Heart left ventricle (tissue), 16 donors: ENCODE results near the gene PRR14L. TPM values are rescaled to one million over a fixed set of nuclear protein-coding genes. Genes with fewer than 3 reads are reported as not detected.

Experiments used
- ATAC-seq, 4 donors: fragments of 200-7000 bp; cut with Tn5 transposase; one replicate each; pipeline ENCODE4 v1.9.1; 2020 to 2022; ENCODE audit warnings: moderate library complexity in 4 of 4, mild to moderate bottlenecking in 3 of 4, moderate number of reproducible peaks in 1 of 4
- DNase-seq, 5 donors: peaks; one replicate each; pipeline ENCODE4 v3.0.0-alpha.2; 2020
- H3K27ac ChIP-seq, 12 donors: fragments of 200-600 bp; sonication (generic) in 4 of 12; one replicate each; pipeline versions ENCODE4 v1.5.0 to v1.8.0; 2016 to 2022; ENCODE audit warnings: mild to moderate bottlenecking in 2 of 12
- H3K27me3 ChIP-seq, 9 donors: fragments of 200-600 bp; sonication (generic) in 2 of 9; one replicate each; pipeline versions ENCODE4 v1.5.1 to v1.8.0; 2016 to 2022; ENCODE audit warnings: mild to moderate bottlenecking in 3 of 9
- H3K36me3 ChIP-seq, 9 donors: fragments of 200-600 bp; sonication (generic) in 2 of 9; one replicate each; pipeline versions ENCODE4 v1.5.0 to v1.8.0; 2018 to 2022; ENCODE audit warnings: mild to moderate bottlenecking in 2 of 9
- H3K4me1 ChIP-seq, 12 donors: fragments of 200-600 bp; sonication (generic) in 4 of 12; one replicate each; pipeline versions ENCODE4 v1.5.0 to v1.8.0; 2016 to 2022; ENCODE audit warnings: mild to moderate bottlenecking in 3 of 12
- H3K4me3 ChIP-seq, 12 donors: fragments of 200-600 bp; sonication (generic) in 4 of 12; one replicate each; pipeline versions ENCODE4 v1.5.0 to v1.8.0; 2017 to 2022; ENCODE audit warnings: mild to moderate bottlenecking in 9 of 12, moderate library complexity in 4 of 12
- H3K9me3 ChIP-seq, 12 donors: fragments of 200-600 bp; sonication (generic) in 4 of 12; one replicate each; pipeline versions ENCODE4 v1.5.0 to v1.8.0; 2016 to 2022; ENCODE audit warnings: mild to moderate bottlenecking in 1 of 12
- POLR2A ChIP-seq, 2 donors: fragments of 450-650 bp; IDR thresholded peaks; one replicate each; pipeline ENCODE4 v1.6.1; 2017; ENCODE audit warnings: antibody characterized with exemption in 2 of 2, mild to moderate bottlenecking in 2 of 2, moderate library complexity in 2 of 2
- WGBS, 4 donors: extraction: QIAGEN DNeasy Blood & Tissue Kit in 2 of 4; methylation state at CpG; one replicate each; pipeline versions ENCODE4 v1.1.5 to v1.1.7; 2013 to 2018; 5-methylcytosine and 5-hydroxymethylcytosine counted together
- intact Hi-C, 10 donors: fragments of 100-400 bp; cut with DNase I; formaldehyde crosslinking; loops; one replicate each; pipeline versions ENCODE4 v1.11.1 to v1.14.2; 2022
- polyA plus RNA-seq, 2 donors: library from polyadenylated mRNA; stranded (reverse); fragments of 200-250 nt; gene quantifications; one replicate each; pipeline ENCODE4 v1.2.3, GENCODE V29; 2013
- total RNA-seq, 9 donors: library from RNA; depleted of rRNA in 2 of 9; stranded (reverse); fragments of >200 nt in 2 of 9; fragmentation: NEBNext Ultra II Directional in 3 of 9; extraction: Animal tissue kit (Norgen Biotek cat#: 25700) in 3 of 9; gene quantifications; one replicate each; pipeline versions ENCODE4 v1.1.0 to v1.2.4, GENCODE V29; 2016 to 2023
- TF ChIP-seq, protein P1 (sequence below), 12 donors: fragments of 200-600 bp; sonication (generic) in 4 of 12; IDR thresholded peaks; one replicate each; pipeline versions ENCODE4 v1.5.0 to v1.8.0; 2018 to 2022; ENCODE audit warnings: antibody characterized with exemption in 12 of 12, mild to moderate bottlenecking in 5 of 12
- donor health status: ischemic (EF 13 %, LVEDD 7.1; RV severe dilation, severe dysfunction).
- donor health status: healthy with polysubstance abuse.
- donor health status: DM: no; HTN: yes; CAD: no.
- donor health status: DM: no; HTN: no; CAD: no.
- donor health status: ischemic (EF 25% LVEDD 6.9; RV normal size, moderate dysfunction).
- donor health status: ischemic (EF 25% LVEDD 5.7; RV mildly dilated, moderate dysfunction).
- donor health status: healthy.
- donor health status: DM: yes; HTN: yes; CAD: no.
- donor health status: ischemic (EF 35%, LVEDD 5.7; RV mildly dilated, moderate dysfunction).
- donor health status: nonischemic (EF 11% LVEDD 7.7; RV severe dilation, severe dysfunction).
- donor health status: DM: yes; HTN: yes; CAD: no.
- donor health status: PGD.
- donor health status: ischemic (EF 29% LVEDD 5.4; RV normal size, mild dysfunction).
- donor health status: nonischemic (EF 23%, LVEDD 6.1; RV moderate dilation, normal function).

The PRR14L gene
- total and polyA plus RNA-seq, 11 donors, result 4.3 to 29.1 (median 14.5) TPM

DNA sequence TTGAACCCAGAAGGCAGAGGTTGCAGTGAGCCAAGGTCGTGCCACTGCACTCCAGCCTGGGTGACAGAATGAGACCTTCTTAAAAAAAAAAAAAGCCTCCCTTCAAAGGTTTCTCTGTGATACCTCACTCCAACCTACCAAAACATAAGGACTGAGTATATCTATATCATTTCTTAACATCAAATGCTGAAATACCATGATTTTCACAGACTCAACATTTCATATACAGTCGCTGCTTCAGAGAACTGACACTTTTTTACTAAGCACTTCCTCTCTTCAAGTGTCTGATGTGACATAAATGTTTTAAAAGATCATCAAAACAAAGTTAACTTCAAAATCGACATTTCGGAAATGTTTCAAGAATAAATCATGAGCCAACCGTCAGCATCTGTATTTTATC, 12.0 kb downstream of the PRR14L start:
- Histone ChIP-seq H3K4me3 (no peak overlapping the region), H3K27me3 (no peaks in the 10 kb centered on the region), H3K9me3 (no peaks in the 10 kb centered on the region), H3K4me1 (peaks cover 0 to 27% (median 14%) of the 10 kb centered on the region in 12 donors), H3K27ac (no peak overlapping the region), H3K36me3 (peaks cover 0 to 77% (median 25%) of the 10 kb centered on the region in 9 donors)
- TF ChIP-seq, protein P1, sequence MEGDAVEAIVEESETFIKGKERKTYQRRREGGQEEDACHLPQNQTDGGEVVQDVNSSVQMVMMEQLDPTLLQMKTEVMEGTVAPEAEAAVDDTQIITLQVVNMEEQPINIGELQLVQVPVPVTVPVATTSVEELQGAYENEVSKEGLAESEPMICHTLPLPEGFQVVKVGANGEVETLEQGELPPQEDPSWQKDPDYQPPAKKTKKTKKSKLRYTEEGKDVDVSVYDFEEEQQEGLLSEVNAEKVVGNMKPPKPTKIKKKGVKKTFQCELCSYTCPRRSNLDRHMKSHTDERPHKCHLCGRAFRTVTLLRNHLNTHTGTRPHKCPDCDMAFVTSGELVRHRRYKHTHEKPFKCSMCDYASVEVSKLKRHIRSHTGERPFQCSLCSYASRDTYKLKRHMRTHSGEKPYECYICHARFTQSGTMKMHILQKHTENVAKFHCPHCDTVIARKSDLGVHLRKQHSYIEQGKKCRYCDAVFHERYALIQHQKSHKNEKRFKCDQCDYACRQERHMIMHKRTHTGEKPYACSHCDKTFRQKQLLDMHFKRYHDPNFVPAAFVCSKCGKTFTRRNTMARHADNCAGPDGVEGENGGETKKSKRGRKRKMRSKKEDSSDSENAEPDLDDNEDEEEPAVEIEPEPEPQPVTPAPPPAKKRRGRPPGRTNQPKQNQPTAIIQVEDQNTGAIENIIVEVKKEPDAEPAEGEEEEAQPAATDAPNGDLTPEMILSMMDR (IDR thresholded peaks at IDR 0.05), result no peak
- no peak for TF ChIP-seq POLR2A (IDR thresholded peaks at IDR 0.05)
- intact Hi-C loops, result no loop called here
- WGBS, 4 donors, result 89 to 95% (median 91%) methylated on average over 5 of the region's 5 CpGs
- DNase-seq, result no peak
- ATAC-seq, result no peak

DNA sequence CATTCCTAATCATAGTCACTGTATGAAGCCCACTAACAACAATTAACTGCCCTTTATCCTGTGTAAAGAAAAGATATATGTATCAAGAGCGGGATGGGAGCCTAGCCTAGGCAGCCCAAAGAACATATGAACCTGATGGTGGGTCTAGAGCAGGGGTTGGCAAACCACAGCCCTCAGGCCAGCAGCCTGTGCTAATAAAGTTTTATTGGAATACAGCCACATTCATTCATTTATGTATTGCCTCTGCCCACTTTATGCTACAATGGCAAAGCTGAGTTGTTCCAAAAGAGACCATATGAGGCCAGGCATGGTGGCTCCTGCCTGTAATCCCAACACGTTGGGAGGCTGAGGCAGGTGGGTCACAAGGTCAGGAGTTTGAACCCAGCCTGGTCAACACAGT, 13.5 kb downstream of the PRR14L start:
- no peak overlapping the region for H3K4me3 ChIP-seq
- H3K9me3 ChIP-seq, result no peaks in the 10 kb centered on the region
- no peak overlapping the region for H3K27ac ChIP-seq
- WGBS, 4 donors, result 96 to 100% (median 98%) methylated on average over 2 of the region's 2 CpGs
- DNase-seq, result no peak
- ATAC-seq, result no peak
- peaks cover 0 to 73% (median 21%) of the 10 kb centered on the region in 9 donors for H3K36me3 ChIP-seq
- intact Hi-C loops, result no loop called here
- no peaks in the 10 kb centered on the region for H3K27me3 ChIP-seq
- H3K4me1 ChIP-seq, result peaks cover 0 to 24% (median 14%) of the 10 kb centered on the region in 12 donors
- TF ChIP-seq, protein P1 (IDR thresholded peaks at IDR 0.05), result no peak
- no peak for TF ChIP-seq POLR2A (IDR thresholded peaks at IDR 0.05)

DNA sequence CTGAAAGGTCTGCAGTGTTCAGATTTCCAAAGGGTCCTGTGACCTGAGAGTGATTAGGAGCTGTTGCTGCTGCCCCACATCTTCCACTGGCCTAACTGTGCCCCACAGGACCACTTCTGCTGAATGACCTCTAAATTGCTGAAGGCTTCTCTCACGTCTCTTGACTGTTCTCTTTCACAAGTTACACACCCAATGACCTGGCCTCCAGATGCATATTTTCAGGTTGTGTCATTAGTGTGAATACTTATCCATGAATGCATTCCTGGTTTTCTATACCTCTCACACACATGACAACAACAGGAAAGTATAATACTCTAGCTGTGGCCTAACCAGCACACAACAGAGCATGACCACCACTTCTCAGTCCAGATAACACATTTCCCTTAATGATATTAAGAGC, 15.4 kb downstream of the PRR14L start:
- H3K4me3 ChIP-seq, result no peak overlapping the region
- TF ChIP-seq POLR2A (IDR thresholded peaks at IDR 0.05), result no peak
- TF ChIP-seq, protein P1 (IDR thresholded peaks at IDR 0.05), result no peak
- H3K9me3 ChIP-seq, result no peaks in the 10 kb centered on the region
- intact Hi-C loops, result no loop called here
- 82 to 86% (median 83%) methylated on average over 1 of the region's 1 CpG for WGBS, 4 donors
- peaks cover 0 to 61% (median 21%) of the 10 kb centered on the region in 9 donors for H3K36me3 ChIP-seq
- H3K27ac ChIP-seq, result no peak overlapping the region
- H3K4me1 ChIP-seq, result peaks cover 0 to 16% (median 6%) of the 10 kb centered on the region in 12 donors
- ATAC-seq, result no peak
- no peaks in the 10 kb centered on the region for H3K27me3 ChIP-seq
- DNase-seq, result no peak

DNA sequence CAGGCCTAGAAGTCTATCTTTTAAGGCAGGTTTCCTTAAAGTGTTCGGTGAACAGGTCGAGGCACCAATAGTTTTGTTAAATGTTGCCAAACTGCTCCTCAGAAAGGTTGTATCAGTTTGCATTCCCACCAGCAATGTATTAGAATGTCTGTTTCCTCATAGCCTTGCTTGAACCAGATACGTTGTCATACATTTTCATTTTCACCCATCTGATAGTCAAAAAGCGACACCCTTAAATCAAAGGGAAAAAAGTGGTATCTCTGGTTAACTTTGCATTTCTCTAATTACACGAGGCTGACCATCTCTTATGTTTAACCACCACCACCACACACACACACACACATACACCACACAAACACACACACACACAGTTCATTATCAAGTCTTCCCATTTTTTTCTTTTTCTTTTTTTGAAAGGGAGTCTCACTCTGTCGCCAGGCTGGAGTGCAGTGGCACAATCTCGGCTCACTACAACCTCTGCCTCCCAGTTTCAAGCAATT, 16.3 kb downstream of the PRR14L start:
- no peak for ATAC-seq
- intact Hi-C loops, result no loop called here
- Histone ChIP-seq H3K27ac (no peak overlapping the region), H3K4me3 (no peak overlapping the region), H3K27me3 (no peaks in the 10 kb centered on the region), H3K9me3 (no peaks in the 10 kb centered on the region), H3K36me3 (peaks cover 0 to 52% (median 21%) of the 10 kb centered on the region in 9 donors), H3K4me1 (peaks cover 0 to 9% (median 1%) of the 10 kb centered on the region in 12 donors)
- TF ChIP-seq, protein P1 (IDR thresholded peaks at IDR 0.05), result no peak
- TF ChIP-seq POLR2A (IDR thresholded peaks at IDR 0.05), result no peak
- 90 to 96% (median 94%) methylated on average over 7 of the region's 7 CpGs for WGBS, 4 donors
- no peak for DNase-seq
